ENCODE measurements around the gene OLIG1. TPM values are rescaled to one million over a fixed set of nuclear protein-coding genes. Genes with fewer than 3 reads are reported as not detected.

Gene OLIG1
- total RNA-seq, 1 donor from 2014 or later: not detected

- no peak for TF ChIP-seq CTCF (IDR thresholded peaks at IDR 0.05; ENCODE audit: unreplicated experiment)
- H3K4me3 Mint-ChIP-seq: no peak overlapping the region
- H3K9me3 Mint-ChIP-seq: no peaks in the 10 kb centered on the region
- H3K27me3 Mint-ChIP-seq (ENCODE audit: low read depth): peaks cover 93% of the 10 kb centered on the region
- DNase-seq (ENCODE audit: low spot score in 2 of 2, unreplicated experiment in 2 of 2): no peak
- H3K4me1 Mint-ChIP-seq: peaks cover 2% of the 10 kb centered on the region
- H3K27ac Mint-ChIP-seq: no peak overlapping the region
- H3K36me3 Mint-ChIP-seq: no peaks in the 10 kb centered on the region
Observed at GRCh38 chr21:33033094-33033951, 36.6 kb upstream of the OLIG1 start.

- Mint-ChIP-seq H3K27ac (no peak overlapping the region), H3K27me3 (ENCODE audit: low read depth) (peaks cover 93% of the 10 kb centered on the region), H3K9me3 (no peaks in the 10 kb centered on the region), H3K4me1 (peaks cover 2% of the 10 kb centered on the region), H3K36me3 (no peaks in the 10 kb centered on the region), H3K4me3 (no peak overlapping the region)
- no peak for TF ChIP-seq CTCF (IDR thresholded peaks at IDR 0.05; ENCODE audit: unreplicated experiment)
- no peak for DNase-seq (ENCODE audit: low spot score in 2 of 2, unreplicated experiment in 2 of 2)
Observed at GRCh38 chr21:33033961-33034413, 36.0 kb upstream of the OLIG1 start.

- H3K27ac Mint-ChIP-seq: no peak overlapping the region
- no peaks in the 10 kb centered on the region for H3K36me3 Mint-ChIP-seq
- H3K9me3 Mint-ChIP-seq: no peaks in the 10 kb centered on the region
- H3K4me1 Mint-ChIP-seq: no peaks in the 10 kb centered on the region
- TF ChIP-seq CTCF (IDR thresholded peaks at IDR 0.05; ENCODE audit: unreplicated experiment): no peak
- H3K27me3 Mint-ChIP-seq (ENCODE audit: low read depth): peaks cover 92% of the 10 kb centered on the region
- no peak for DNase-seq (ENCODE audit: low spot score in 2 of 2, unreplicated experiment in 2 of 2)
- no peak overlapping the region for H3K4me3 Mint-ChIP-seq
Observed at GRCh38 chr21:33035147-33035546, 34.8 kb upstream of the OLIG1 start.

- Mint-ChIP-seq H3K9me3 (no peaks in the 10 kb centered on the region), H3K36me3 (no peaks in the 10 kb centered on the region), H3K4me3 (no peak overlapping the region), H3K27me3 (ENCODE audit: low read depth) (peaks cover 92% of the 10 kb centered on the region), H3K4me1 (no peaks in the 10 kb centered on the region), H3K27ac (no peak overlapping the region)
- no peak for TF ChIP-seq CTCF (IDR thresholded peaks at IDR 0.05; ENCODE audit: unreplicated experiment)
- no peak for DNase-seq (ENCODE audit: low spot score in 2 of 2, unreplicated experiment in 2 of 2)
Observed at GRCh38 chr21:33036430-33037162, 33.3 kb upstream of the OLIG1 start.

- H3K9me3 Mint-ChIP-seq: no peaks in the 10 kb centered on the region
Observed at GRCh38 chr21:33037501-33037900, 32.4 kb upstream of the OLIG1 start.

More at GRCh38 chr21:33037501-33037900, 32.4 kb upstream of the OLIG1 start:
- peaks cover 88% of the 10 kb centered on the region for H3K27me3 Mint-ChIP-seq (ENCODE audit: low read depth)
- H3K4me3 Mint-ChIP-seq: no peak overlapping the region
- H3K27ac Mint-ChIP-seq: no peak overlapping the region
- no peak for TF ChIP-seq CTCF (IDR thresholded peaks at IDR 0.05; ENCODE audit: unreplicated experiment)
- H3K4me1 Mint-ChIP-seq: peaks cover 5% of the 10 kb centered on the region
- DNase-seq (ENCODE audit: low spot score in 2 of 2, unreplicated experiment in 2 of 2): no peak
- no peaks in the 10 kb centered on the region for H3K36me3 Mint-ChIP-seq

Data from mesothelial cell of epicardium (in vitro differentiated cells).